Kidney (tissue), 14 donors: ENCODE measurements around the gene FAM78B. TPM values are rescaled to one million over a fixed set of nuclear protein-coding genes. Genes with fewer than 3 reads are reported as not detected.

Experiments used
- DNase-seq, 5 donors: peaks; one replicate each; pipeline ENCODE4 v3.0.0-alpha.2; 2013 to 2020
- FAIRE-seq: peaks from 2 replicates; lab custom pipeline; 2012; peaks lifted over from hg19 to GRCh38; lab: Jason Lieb, UNC
- H3K27ac ChIP-seq, 2 donors: one replicate each; pipeline ENCODE4 v1.7.0; 2013; ENCODE audit warnings: low read depth in 2 of 2, low read length in 2 of 2, inconsistent platforms in 1 of 2
- H3K27me3 ChIP-seq: one replicate; pipeline ENCODE4 v1.7.1; 2013; ENCODE audit warnings: low read length, inconsistent platforms; ENCODE audit not compliant: control insufficient read depth, insufficient read depth
- H3K36me3 ChIP-seq, 3 donors: one replicate each; pipeline versions ENCODE4 v1.7.0 to v1.7.1; 2013; ENCODE audit warnings: low read length in 3 of 3, control low read depth in 1 of 3, inconsistent platforms in 1 of 3; ENCODE audit not compliant: insufficient read depth in 3 of 3, control insufficient read depth in 2 of 3
- H3K4me1 ChIP-seq, 3 donors: one replicate each; pipeline versions ENCODE4 v1.7.0 to v1.7.1; 2013; ENCODE audit warnings: low read length in 3 of 3, inconsistent platforms in 1 of 3, low read depth in 1 of 3; ENCODE audit not compliant: control insufficient read depth in 2 of 3, insufficient read depth in 2 of 3
- H3K4me3 ChIP-seq, 3 donors: one replicate each; pipeline versions ENCODE4 v1.7.0 to v1.8.1; 2013; ENCODE audit warnings: low read length in 3 of 3, control low read depth in 1 of 3, inconsistent platforms in 1 of 3
- H3K9ac ChIP-seq, 3 donors: one replicate each; pipeline versions ENCODE4 v1.7.0 to v1.7.1; 2013; ENCODE audit warnings: low read length in 3 of 3, control low read depth in 1 of 3, inconsistent platforms in 1 of 3
- H3K9me3 ChIP-seq, 3 donors: one replicate each; pipeline versions ENCODE4 v1.7.0 to v1.7.1; 2013; ENCODE audit warnings: low read length in 3 of 3, control low read depth in 1 of 3, inconsistent platforms in 1 of 3; ENCODE audit not compliant: control insufficient read depth in 2 of 3, insufficient read depth in 1 of 3
- CTCF ChIP-seq: IDR thresholded peaks from 3 replicates; pipeline ENCODE4 v1.5.1; 2012; ENCODE audit warnings: mild to moderate bottlenecking, moderate library complexity, borderline replicate concordance; ENCODE audit not compliant: insufficient read depth; ENCODE audit errors: extremely low read depth
- intact Hi-C: fragments of 100-400 bp; cut with DNase I; formaldehyde crosslinking; loops from one replicate; pipeline ENCODE4 v1.11.1; 2022
- polyA plus RNA-seq: library from polyadenylated mRNA; stranded (reverse); fragments of 350-450 nt; fragmentation: Illumina TruSeq; extraction: RNeasy Lipid Tissue Mini Kit (QIAGEN cat#74804); gene quantifications from one replicate; pipeline ENCODE4 v1.2.3, GENCODE V29; 2014; ENCODE audit warnings: low read depth, low replicate concordance; ENCODE audit not compliant: insufficient read depth
- total RNA-seq: library from RNA; stranded (reverse); fragmentation: NEBNext Ultra II Directional; extraction: Animal tissue kit (Norgen Biotek cat#: 25700); gene quantifications from one replicate; pipeline ENCODE4 v1.2.1, GENCODE V29; 2021
- donor health status: control.
- donor health status: control.
- donor health status: control.
- donor health status: control.
- donor health status: control.
- donor health status: DM: yes; HTN: yes; CAD: no.
- donor health status: Normal renal cell carcinoma (clear cell type).

FAM78B gene
- total and polyA plus RNA-seq, 2 donors from 2014 or later: 1.4 TPM

GRCh38 chr1:166120281-166120680 lies 46.5 kb downstream of the FAM78B start:
- H3K9ac ChIP-seq: no peak overlapping the region
- no peak overlapping the region for H3K27ac ChIP-seq
- intact Hi-C loops: no loop called here
- H3K4me3 ChIP-seq: no peak overlapping the region
- TF ChIP-seq CTCF: no peak
- no peaks in the 10 kb centered on the region for H3K27me3 ChIP-seq
- no peaks in the 10 kb centered on the region for H3K4me1 ChIP-seq
- no peak for DNase-seq
- H3K9me3 ChIP-seq: no peaks in the 10 kb centered on the region
- no peak for FAIRE-seq
- no peaks in the 10 kb centered on the region for H3K36me3 ChIP-seq

- intact Hi-C loops: no loop called here
Observed at GRCh38 chr1:166119471-166119965, 47.3 kb downstream of the FAM78B start.

GRCh38 chr1:166117776-166118175 lies 49.0 kb downstream of the FAM78B start:
- Histone ChIP-seq H3K27ac (no peak overlapping the region), H3K36me3 (no peaks in the 10 kb centered on the region), H3K27me3 (no peaks in the 10 kb centered on the region), H3K9ac (no peak overlapping the region), H3K4me1 (no peaks in the 10 kb centered on the region), H3K4me3 (no peak overlapping the region), H3K9me3 (no peaks in the 10 kb centered on the region)
- intact Hi-C loops: no loop called here
- no peak for TF ChIP-seq CTCF
- FAIRE-seq (no peak), DNase-seq (no peak)

More at GRCh38 chr1:166119471-166119965, 47.3 kb downstream of the FAM78B start:
- no peaks in the 10 kb centered on the region for H3K36me3 ChIP-seq
- H3K9me3 ChIP-seq: no peaks in the 10 kb centered on the region
- TF ChIP-seq CTCF: no peak
- no peak overlapping the region for H3K4me3 ChIP-seq
- H3K9ac ChIP-seq: no peak overlapping the region
- no peaks in the 10 kb centered on the region for H3K27me3 ChIP-seq
- no peak overlapping the region for H3K27ac ChIP-seq
- no peak for FAIRE-seq
- DNase-seq: peak in 1 of 5 donors; percentile 6
- no peaks in the 10 kb centered on the region for H3K4me1 ChIP-seq

GRCh38 chr1:166116026-166116425 lies 50.8 kb downstream of the FAM78B start:
- no peak for TF ChIP-seq CTCF
- H3K9ac ChIP-seq: no peak overlapping the region
- peaks cover 0 to 10% (median 3%) of the 10 kb centered on the region in 3 donors for H3K4me1 ChIP-seq
- no peak overlapping the region for H3K27ac ChIP-seq
- no peaks in the 10 kb centered on the region for H3K9me3 ChIP-seq
- no peak for FAIRE-seq
- intact Hi-C loops: no loop called here
- H3K27me3 ChIP-seq: no peaks in the 10 kb centered on the region
- DNase-seq: no peak
- H3K36me3 ChIP-seq: no peaks in the 10 kb centered on the region
- H3K4me3 ChIP-seq: no peak overlapping the region
